Liver (tissue), 3 donors: ENCODE data around the gene COL8A2.

Experiments
- CTCF ChIP-seq: fragments of 150-350 bp; IDR thresholded peaks from 2 replicates; pipeline ENCODE4 v1.5.1; 2017; ENCODE audit warnings: improper control_type of control experiment, low read depth, low read length; ENCODE audit not compliant: missing input control
- SP1 ChIP-seq: IDR thresholded peaks from 2 replicates; pipeline ENCODE4 v1.6.1; 2018; ENCODE audit warnings: antibody characterized with exemption, mild to moderate bottlenecking
- donor health status: healthy.
- donor health status: healthy.

- TF ChIP-seq CTCF (no peak), SP1 (no peak)
These were observed 48.0 kb upstream of the COL8A2 start for GRCh38 chr1:36172983-36173382.
